Stimulated activated naive CD8-positive, alpha-beta T cell treated with anti-CD3 and anti-CD28 coated beads, Interleukin-15, Interleukin-2, amounts not matched to agents 100 ng/mL and 50 ng/mL, for 24 hours (primary cell): ENCODE measurements around the gene MAGI1.

Source experiments
- H3K27ac Mint-ChIP-seq: one replicate; pipeline ENCODE4 v1.8.0; 2021; ENCODE audit warnings: mild to moderate bottlenecking, mixed read lengths
- H3K27me3 Mint-ChIP-seq: one replicate; pipeline ENCODE4 v1.8.0; 2021; ENCODE audit warnings: mixed read lengths
- H3K36me3 Mint-ChIP-seq: one replicate; pipeline ENCODE4 v1.8.0; 2021; ENCODE audit warnings: low read depth, mixed read lengths
- H3K4me1 Mint-ChIP-seq: one replicate; pipeline ENCODE4 v1.8.0; 2021; ENCODE audit warnings: low read depth, mixed read lengths
- H3K4me3 Mint-ChIP-seq: one replicate; pipeline ENCODE4 v1.8.0; 2021; ENCODE audit warnings: mild to moderate bottlenecking, mixed read lengths
- H3K9me3 Mint-ChIP-seq: one replicate; pipeline ENCODE4 v1.8.0; 2021; ENCODE audit warnings: mixed read lengths

Gene MAGI1

GRCh38 chr3:65638301-65638700, 400.4 kb downstream of the MAGI1 start:
- Mint-ChIP-seq H3K27me3 (no peaks in the 10 kb centered on the region), H3K4me3 (no peak overlapping the region), H3K36me3 (no peaks in the 10 kb centered on the region), H3K4me1 (no peaks in the 10 kb centered on the region), H3K27ac (no peak overlapping the region), H3K9me3 (peaks cover 7% of the 10 kb centered on the region)

GRCh38 chr3:65636326-65636725, 402.4 kb downstream of the MAGI1 start:
- Mint-ChIP-seq H3K27me3 (no peaks in the 10 kb centered on the region), H3K36me3 (no peaks in the 10 kb centered on the region), H3K4me3 (no peak overlapping the region), H3K27ac (no peak overlapping the region), H3K4me1 (no peaks in the 10 kb centered on the region), H3K9me3 (peaks cover 4% of the 10 kb centered on the region)

GRCh38 chr3:65635657-65636056, 403.1 kb downstream of the MAGI1 start:
- no peaks in the 10 kb centered on the region for H3K4me1 Mint-ChIP-seq
- H3K27me3 Mint-ChIP-seq, result no peaks in the 10 kb centered on the region
- H3K4me3 Mint-ChIP-seq, result no peak overlapping the region
- H3K27ac Mint-ChIP-seq, result no peak overlapping the region
- H3K9me3 Mint-ChIP-seq, result peaks cover 3% of the 10 kb centered on the region
- no peaks in the 10 kb centered on the region for H3K36me3 Mint-ChIP-seq

DNA sequence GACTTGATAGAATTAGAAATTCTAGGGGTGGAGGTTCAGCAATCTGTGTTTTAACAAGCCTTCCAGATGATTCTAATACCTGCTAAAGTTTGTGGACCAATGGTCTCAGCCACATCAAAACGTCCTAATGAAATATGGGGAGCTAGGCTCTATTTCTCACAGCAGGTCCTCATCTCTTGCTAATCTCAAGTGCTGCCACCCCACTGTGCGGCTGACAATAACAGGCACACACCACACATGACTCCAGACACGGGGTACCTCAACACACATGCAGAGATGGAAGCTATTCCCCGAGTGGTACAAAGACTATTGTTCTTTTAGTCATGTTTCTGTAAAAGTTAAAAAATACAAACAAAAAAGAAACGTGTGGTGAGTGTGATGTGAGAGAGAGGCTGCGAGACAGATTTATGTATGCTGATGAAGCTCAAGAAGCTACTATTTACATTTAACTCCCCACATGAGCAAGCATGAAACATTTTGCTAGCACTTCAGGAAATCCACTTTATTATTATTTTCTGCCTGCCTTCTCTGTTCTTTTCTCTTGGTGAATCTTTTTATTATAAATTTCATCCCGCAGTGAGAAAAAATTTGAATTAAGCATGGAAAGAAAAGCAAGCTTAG, 405.6 kb downstream of the MAGI1 start:
- H3K27me3 Mint-ChIP-seq, result no peaks in the 10 kb centered on the region
- no peak overlapping the region for H3K27ac Mint-ChIP-seq
- no peaks in the 10 kb centered on the region for H3K36me3 Mint-ChIP-seq
- H3K9me3 Mint-ChIP-seq, result no peaks in the 10 kb centered on the region
- no peaks in the 10 kb centered on the region for H3K4me1 Mint-ChIP-seq
- no peak overlapping the region for H3K4me3 Mint-ChIP-seq

DNA sequence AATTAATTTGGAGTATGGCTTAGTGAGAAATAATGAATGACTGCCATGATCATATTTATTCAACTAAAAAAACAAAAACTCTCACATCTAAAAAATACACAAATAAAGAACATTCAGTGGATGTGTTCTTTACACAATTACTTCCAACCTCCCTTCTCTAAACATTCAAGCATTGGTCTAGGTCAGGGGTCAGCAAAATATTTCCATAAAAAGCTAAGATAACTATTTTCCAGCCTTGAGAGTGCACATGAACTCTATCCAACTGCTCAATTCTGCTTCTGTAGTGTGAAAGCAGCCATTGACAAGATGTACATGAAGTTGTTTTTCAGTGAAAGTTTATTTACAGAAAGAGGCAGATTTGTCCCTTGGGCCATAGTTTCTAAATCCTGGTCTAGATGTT, 406.3 kb downstream of the MAGI1 start:
- H3K27ac Mint-ChIP-seq, result no peak overlapping the region
- H3K9me3 Mint-ChIP-seq, result no peaks in the 10 kb centered on the region
- H3K27me3 Mint-ChIP-seq, result no peaks in the 10 kb centered on the region
- H3K4me3 Mint-ChIP-seq, result no peak overlapping the region
- H3K4me1 Mint-ChIP-seq, result no peaks in the 10 kb centered on the region
- no peaks in the 10 kb centered on the region for H3K36me3 Mint-ChIP-seq

DNA sequence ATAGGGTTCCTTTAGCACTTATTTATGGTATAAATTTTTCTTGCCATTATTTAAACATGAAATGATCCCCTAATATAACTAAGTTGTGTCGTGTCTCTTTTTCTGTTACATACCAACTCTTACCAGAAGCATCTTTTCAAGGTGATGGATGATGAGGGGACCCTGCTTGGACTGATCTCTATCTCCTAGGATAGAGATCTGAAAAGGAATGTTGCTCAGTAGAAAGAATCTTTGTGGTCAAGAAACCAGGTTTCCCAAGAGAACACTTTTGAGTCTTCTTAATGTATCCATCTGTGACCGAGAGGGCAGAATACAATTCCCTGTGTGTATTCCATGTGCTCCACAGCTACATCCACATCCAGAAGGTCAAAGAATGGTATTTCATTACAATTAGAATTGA, 409.7 kb downstream of the MAGI1 start:
- no peak overlapping the region for H3K4me3 Mint-ChIP-seq
- H3K27ac Mint-ChIP-seq, result no peak overlapping the region
- no peaks in the 10 kb centered on the region for H3K36me3 Mint-ChIP-seq
- H3K4me1 Mint-ChIP-seq, result no peaks in the 10 kb centered on the region
- no peaks in the 10 kb centered on the region for H3K27me3 Mint-ChIP-seq
- no peaks in the 10 kb centered on the region for H3K9me3 Mint-ChIP-seq

DNA sequence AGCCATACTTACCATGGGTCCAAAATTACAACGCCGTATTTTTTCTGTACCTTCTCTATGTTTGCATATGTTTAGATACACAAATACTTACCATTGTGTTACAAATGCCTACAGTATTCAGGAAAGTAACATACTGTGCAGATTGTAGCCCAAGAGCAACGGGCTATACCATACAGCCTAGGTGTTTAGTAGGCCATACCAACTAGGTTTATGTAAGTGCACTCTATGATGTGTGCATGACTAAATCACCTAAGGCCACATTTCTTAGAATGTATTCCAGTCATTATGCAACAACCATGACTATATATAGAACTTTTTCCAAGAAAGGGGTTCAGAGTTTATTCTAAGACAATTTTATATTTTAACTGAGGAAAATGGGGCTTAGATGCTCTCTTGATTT, 411.7 kb downstream of the MAGI1 start:
- Mint-ChIP-seq H3K4me3 (no peak overlapping the region), H3K4me1 (no peaks in the 10 kb centered on the region), H3K27me3 (no peaks in the 10 kb centered on the region), H3K36me3 (no peaks in the 10 kb centered on the region), H3K27ac (no peak overlapping the region), H3K9me3 (no peaks in the 10 kb centered on the region)

DNA sequence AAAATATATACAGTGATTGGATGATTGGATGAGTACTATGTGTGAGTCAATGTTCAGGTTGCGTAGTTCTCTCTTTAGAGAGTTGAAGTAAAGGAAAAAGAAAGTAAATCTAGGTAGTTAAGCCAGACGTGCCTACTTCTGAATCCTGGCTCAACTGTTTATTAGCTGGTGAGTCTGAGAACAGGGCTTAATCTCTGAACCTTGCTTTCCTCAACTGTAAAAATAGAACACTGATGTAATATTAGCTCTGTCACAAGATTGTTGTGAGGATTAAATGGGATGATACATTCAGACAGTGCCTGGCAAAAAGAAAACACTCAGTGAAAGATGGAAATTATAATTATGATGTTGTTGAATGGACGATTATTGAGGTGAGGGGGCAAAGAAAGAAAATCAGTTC, 413.4 kb downstream of the MAGI1 start:
- H3K4me3 Mint-ChIP-seq, result no peak overlapping the region
- H3K36me3 Mint-ChIP-seq, result no peaks in the 10 kb centered on the region
- no peaks in the 10 kb centered on the region for H3K27me3 Mint-ChIP-seq
- H3K9me3 Mint-ChIP-seq, result no peaks in the 10 kb centered on the region
- no peaks in the 10 kb centered on the region for H3K4me1 Mint-ChIP-seq
- no peak overlapping the region for H3K27ac Mint-ChIP-seq

- no peak overlapping the region for H3K27ac Mint-ChIP-seq
- H3K4me1 Mint-ChIP-seq, result no peaks in the 10 kb centered on the region
- no peaks in the 10 kb centered on the region for H3K36me3 Mint-ChIP-seq
- no peak overlapping the region for H3K4me3 Mint-ChIP-seq
- no peaks in the 10 kb centered on the region for H3K27me3 Mint-ChIP-seq
- H3K9me3 Mint-ChIP-seq, result no peaks in the 10 kb centered on the region
Measured at GRCh38 chr3:65623362-65623761, 415.4 kb downstream of the MAGI1 start.

DNA sequence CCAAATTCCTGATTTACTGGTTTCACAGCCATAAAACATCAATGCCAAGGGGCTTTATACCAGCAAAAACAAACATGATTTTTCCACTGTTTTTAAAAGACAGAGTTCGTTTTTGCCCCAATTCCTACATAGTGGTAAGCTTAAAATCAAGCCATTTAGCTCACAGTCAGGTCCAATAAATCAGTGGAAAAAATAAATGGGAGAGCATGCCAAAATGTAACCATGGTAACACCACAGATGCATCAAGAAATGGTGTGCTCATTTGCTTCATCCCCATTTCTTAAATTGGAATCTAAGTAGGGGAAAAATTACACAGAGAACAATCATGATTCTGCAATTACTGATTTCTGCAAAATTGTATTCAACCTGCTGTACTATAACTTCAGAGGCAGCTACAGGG, 418.8 kb downstream of the MAGI1 start:
- no peaks in the 10 kb centered on the region for H3K27me3 Mint-ChIP-seq
- no peaks in the 10 kb centered on the region for H3K36me3 Mint-ChIP-seq
- H3K4me3 Mint-ChIP-seq, result no peak overlapping the region
- H3K4me1 Mint-ChIP-seq, result no peaks in the 10 kb centered on the region
- H3K9me3 Mint-ChIP-seq, result peaks cover 5% of the 10 kb centered on the region
- H3K27ac Mint-ChIP-seq, result no peak overlapping the region

DNA sequence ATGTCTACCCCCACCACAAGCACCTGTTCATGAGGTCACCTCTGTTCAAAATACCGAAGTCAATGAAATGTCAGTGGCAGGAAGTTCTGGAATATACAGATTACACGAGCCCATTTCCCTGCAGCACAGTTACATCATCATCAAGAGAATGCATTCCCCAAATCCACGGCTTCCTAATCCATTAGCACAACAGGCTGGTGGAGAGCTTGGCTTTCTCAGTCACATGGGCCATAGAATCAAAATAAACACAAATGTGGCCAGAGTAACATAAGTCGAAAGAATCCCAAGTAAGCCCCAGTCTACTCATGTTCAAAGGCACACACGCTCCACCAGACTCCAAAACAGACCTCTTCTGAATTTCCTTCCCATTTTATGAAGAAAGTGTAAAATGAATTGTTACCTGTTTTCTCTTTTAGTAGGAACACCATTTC, 419.3 kb downstream of the MAGI1 start:
- Mint-ChIP-seq H3K27ac (no peak overlapping the region), H3K27me3 (no peaks in the 10 kb centered on the region), H3K36me3 (no peaks in the 10 kb centered on the region), H3K4me3 (no peak overlapping the region), H3K9me3 (peaks cover 5% of the 10 kb centered on the region), H3K4me1 (no peaks in the 10 kb centered on the region)

- Mint-ChIP-seq H3K27me3 (no peaks in the 10 kb centered on the region), H3K4me1 (no peaks in the 10 kb centered on the region), H3K9me3 (peaks cover 5% of the 10 kb centered on the region), H3K4me3 (no peak overlapping the region), H3K27ac (no peak overlapping the region), H3K36me3 (no peaks in the 10 kb centered on the region)
Measured at GRCh38 chr3:65618599-65618998, 420.1 kb downstream of the MAGI1 start.

DNA sequence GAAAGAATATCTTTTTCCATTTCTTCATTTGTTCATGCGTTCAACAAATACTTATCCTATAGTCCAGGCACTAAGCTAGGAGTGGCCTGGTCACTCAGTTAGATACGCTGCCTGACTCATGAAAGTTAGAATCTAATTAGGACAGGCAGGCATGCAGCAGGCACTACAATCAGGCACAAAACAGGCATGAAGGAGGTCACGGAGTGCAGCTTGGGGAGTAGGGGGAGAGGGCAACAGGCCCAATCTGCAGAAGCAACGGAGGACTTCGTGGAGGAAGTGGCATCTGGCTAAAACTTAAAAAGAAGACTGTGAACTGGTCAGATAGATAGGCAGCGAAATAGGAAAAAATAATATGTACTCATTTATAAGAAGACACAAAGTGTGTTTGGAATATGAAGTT, 420.9 kb downstream of the MAGI1 start:
- H3K4me1 Mint-ChIP-seq, result no peaks in the 10 kb centered on the region
- no peak overlapping the region for H3K27ac Mint-ChIP-seq
- no peaks in the 10 kb centered on the region for H3K36me3 Mint-ChIP-seq
- no peaks in the 10 kb centered on the region for H3K27me3 Mint-ChIP-seq
- peaks cover 5% of the 10 kb centered on the region for H3K9me3 Mint-ChIP-seq
- H3K4me3 Mint-ChIP-seq, result no peak overlapping the region

GRCh38 chr3:65617209-65617608, 421.5 kb downstream of the MAGI1 start:
- Mint-ChIP-seq H3K36me3 (no peaks in the 10 kb centered on the region), H3K9me3 (peaks cover 5% of the 10 kb centered on the region), H3K27ac (no peak overlapping the region), H3K4me1 (no peaks in the 10 kb centered on the region), H3K27me3 (no peaks in the 10 kb centered on the region), H3K4me3 (no peak overlapping the region)

DNA sequence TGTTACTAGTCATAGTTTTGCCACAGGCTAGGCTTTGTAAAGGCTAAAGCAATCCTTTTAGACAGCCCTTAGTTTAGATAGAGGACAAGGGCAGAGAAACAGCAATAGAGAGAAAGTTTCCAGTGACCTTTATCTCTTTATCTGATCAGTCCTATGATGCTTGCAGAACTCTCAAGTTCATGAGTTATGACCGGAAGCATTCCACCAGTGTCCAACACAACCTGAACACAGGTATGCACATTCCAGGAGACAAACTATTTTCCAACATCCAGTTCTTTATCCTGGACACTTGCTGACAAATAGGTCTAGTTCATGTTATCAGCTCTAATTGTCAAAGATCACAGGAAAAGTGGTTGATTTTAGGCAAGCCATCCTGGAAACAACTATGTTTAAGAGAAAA, 422.2 kb downstream of the MAGI1 start:
- Mint-ChIP-seq H3K4me3 (no peak overlapping the region), H3K9me3 (peaks cover 5% of the 10 kb centered on the region), H3K36me3 (no peaks in the 10 kb centered on the region), H3K4me1 (no peaks in the 10 kb centered on the region), H3K27ac (no peak overlapping the region), H3K27me3 (no peaks in the 10 kb centered on the region)

DNA sequence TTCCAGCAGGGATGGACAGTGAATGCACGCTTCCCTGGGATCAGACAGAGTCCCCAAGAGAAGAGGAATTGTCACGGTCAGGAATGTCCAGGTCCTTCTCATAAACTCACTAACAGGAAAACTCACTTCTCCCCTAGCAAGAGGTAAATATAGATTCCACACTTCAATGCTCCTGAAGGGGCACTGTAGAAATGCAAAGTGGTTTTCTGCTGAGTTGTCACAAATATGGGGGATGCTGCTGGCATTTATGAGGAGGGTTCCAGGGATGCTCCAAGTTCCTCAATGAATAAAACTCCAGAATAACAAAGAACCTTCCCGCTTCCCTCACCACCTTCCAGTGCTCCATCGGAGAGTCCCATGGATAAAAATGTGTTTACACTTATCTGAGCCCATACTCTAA, 423.4 kb downstream of the MAGI1 start:
- H3K9me3 Mint-ChIP-seq, result peaks cover 5% of the 10 kb centered on the region
- H3K4me1 Mint-ChIP-seq, result no peaks in the 10 kb centered on the region
- H3K4me3 Mint-ChIP-seq, result no peak overlapping the region
- H3K27ac Mint-ChIP-seq, result no peak overlapping the region
- H3K36me3 Mint-ChIP-seq, result no peaks in the 10 kb centered on the region
- no peaks in the 10 kb centered on the region for H3K27me3 Mint-ChIP-seq
